Measurements from ENCODE around the gene ABCC8. TPM values are rescaled to one million over a fixed set of nuclear protein-coding genes. Genes with fewer than 3 reads are reported as not detected.

The ABCC8 gene
- total RNA-seq, 4 donors from 2014 or later = 0.38 to 2.2 TPM; not detected in 2

- DNase-seq (ENCODE audit: low spot score) = no peak
- no peak for ATAC-seq (ENCODE audit: low FRiP score)
- TF ChIP-seq CTCF (IDR thresholded peaks at IDR 0.05) = no peak
These were observed 89.4 kb downstream of the ABCC8 start for GRCh38 chr11:17387254-17387653.

GRCh38 chr11:17386331-17387084 lies 90.1 kb downstream of the ABCC8 start:
- TF ChIP-seq CTCF (IDR thresholded peaks at IDR 0.05) = peak in 1 of 3 donors; percentile 14
- ATAC-seq (ENCODE audit: low FRiP score) = no peak

GRCh38 chr11:17385926-17386325 lies 90.7 kb downstream of the ABCC8 start:
- ATAC-seq (ENCODE audit: low FRiP score) (no peak), DNase-seq (ENCODE audit: low spot score) (no peak)
- TF ChIP-seq CTCF (IDR thresholded peaks at IDR 0.05) = no peak

More at GRCh38 chr11:17386331-17387084, 90.1 kb downstream of the ABCC8 start:
- no peak for DNase-seq (ENCODE audit: low spot score)

- ATAC-seq (ENCODE audit: low FRiP score) (no peak), DNase-seq (ENCODE audit: low spot score) (no peak)
- no peak for TF ChIP-seq CTCF (IDR thresholded peaks at IDR 0.05)
These were observed 91.2 kb downstream of the ABCC8 start for GRCh38 chr11:17385492-17385891.

GRCh38 chr11:17384002-17384511 lies 92.6 kb downstream of the ABCC8 start:
- ATAC-seq (ENCODE audit: low FRiP score) (peak; percentile 45), DNase-seq (ENCODE audit: low spot score) (no peak)
- TF ChIP-seq CTCF (IDR thresholded peaks at IDR 0.05) = peak in 1 of 3 donors; percentile 80

GRCh38 chr11:17383461-17383860 lies 93.2 kb downstream of the ABCC8 start:
- TF ChIP-seq CTCF (IDR thresholded peaks at IDR 0.05) = no peak
- ATAC-seq (ENCODE audit: low FRiP score) = no peak
- DNase-seq (ENCODE audit: low spot score) = no peak
